Mucosa of descending colon (tissue), 3 donors: ENCODE results near the gene ACOX2. TPM values are rescaled to one million over a fixed set of nuclear protein-coding genes. Genes with fewer than 3 reads are reported as not detected.

Source experiments
- ATAC-seq: fragments of 200-7000 bp; cut with Tn5 transposase; one replicate; pipeline ENCODE4 v1.9.1; 2020; ENCODE audit warnings: mild to moderate bottlenecking, moderate library complexity
- DNase-seq, 3 donors: peaks; one replicate each; pipeline ENCODE4 v3.0.0-alpha.2; 2020
- H3K36me3 ChIP-seq: fragments of 200-600 bp; one replicate; pipeline ENCODE4 v1.8.0; 2021; ENCODE audit warnings: low read depth, mild to moderate bottlenecking
- H3K4me1 ChIP-seq: fragments of 200-600 bp; one replicate; pipeline ENCODE4 v1.8.0; 2021; ENCODE audit warnings: low read depth, mild to moderate bottlenecking
- H3K4me3 ChIP-seq: fragments of 200-600 bp; one replicate; pipeline ENCODE4 v1.8.0; 2021; ENCODE audit warnings: mild to moderate bottlenecking
- H3K9me3 ChIP-seq: fragments of 200-600 bp; one replicate; pipeline ENCODE4 v1.8.0; 2021; ENCODE audit warnings: mild to moderate bottlenecking
- intact Hi-C, 2 donors: fragments of 100-400 bp; cut with DNase I in 1 of 2; cut with micrococcal nuclease in 1 of 2; formaldehyde crosslinking; loops; one replicate each; pipeline versions ENCODE4 v1.11.0 to v1.11.1; 2022; cut with DNase I, micrococcal nuclease
- total RNA-seq, 3 donors: library from RNA; stranded (reverse); fragmentation: NEBNext Ultra II Directional in 2 of 3; extraction: Animal tissue kit (Norgen Biotek cat#: 25700) in 2 of 3; gene quantifications; one replicate each; pipeline versions ENCODE4 v1.2.1 to v1.2.4, GENCODE V29; 2021 to 2023
- TF ChIP-seq, protein P1 (sequence below): fragments of 200-600 bp; IDR thresholded peaks from one replicate; pipeline ENCODE4 v1.8.0; 2022; ENCODE audit warnings: antibody characterized with exemption, mild to moderate bottlenecking
- donor health status: DM: no; HTN: no; CAD: no; lungs with moderate emphysema.
- donor health status: DM: no; HTN: no; CAD: no.
- donor health status: DM: no; HTN: yes; CAD: no.

The ACOX2 gene
- total RNA-seq, 3 donors from 2014 or later: 34.8 to 51.2 (median 48.9) TPM

DNA sequence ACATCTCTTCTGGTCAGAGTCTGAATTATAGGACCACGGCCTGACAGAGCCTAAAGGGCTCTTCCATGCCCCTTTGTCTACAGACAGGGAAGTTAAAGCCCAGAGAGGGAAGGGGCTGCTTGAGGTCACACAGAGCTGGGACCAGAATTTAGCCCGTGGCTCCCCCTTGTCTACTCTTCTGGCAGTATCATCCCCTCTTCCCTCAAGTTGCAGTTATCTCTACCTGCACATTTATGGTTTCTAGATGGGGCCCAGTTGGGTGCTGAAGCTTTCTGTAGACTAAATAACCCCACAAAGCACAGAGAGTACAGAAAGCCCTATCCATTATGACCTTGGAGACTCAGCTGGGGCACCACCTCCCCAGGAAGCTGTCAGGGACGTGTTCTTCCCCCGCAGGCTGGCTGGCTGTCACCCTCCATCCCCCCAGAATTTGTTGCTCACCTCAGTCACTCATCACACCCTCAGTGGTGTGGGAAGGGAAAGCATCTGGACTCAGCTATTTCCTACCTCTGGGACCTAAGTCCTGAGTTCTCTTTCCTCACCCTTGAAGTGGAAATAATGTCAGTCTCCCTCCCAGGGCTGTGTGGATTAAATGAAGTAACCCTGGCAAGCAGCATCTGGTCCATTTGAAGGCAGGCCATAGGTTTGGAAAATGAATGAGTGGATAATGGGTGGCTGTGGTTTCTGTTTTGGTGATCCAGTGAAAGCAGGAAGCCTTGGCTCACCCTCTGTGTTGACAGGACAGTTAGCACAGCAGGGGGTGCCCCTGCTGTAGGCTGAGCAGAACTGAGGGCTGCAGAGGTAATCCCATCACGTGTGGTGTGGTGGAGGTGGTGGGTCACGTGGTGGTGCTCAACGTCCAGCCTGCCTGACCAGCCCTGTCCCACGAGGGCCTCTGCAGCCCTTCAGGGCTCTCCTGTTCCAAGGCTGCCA, 16.3 kb downstream of the ACOX2 start:
- ATAC-seq (peak; percentile 25), DNase-seq (no peak)
- intact Hi-C loops: no loop called here
- Histone ChIP-seq H3K9me3 (no peaks in the 10 kb centered on the region), H3K36me3 (no peaks in the 10 kb centered on the region), H3K4me3 (no peak overlapping the region), H3K4me1 (no peaks in the 10 kb centered on the region)
- TF ChIP-seq, protein P1, sequence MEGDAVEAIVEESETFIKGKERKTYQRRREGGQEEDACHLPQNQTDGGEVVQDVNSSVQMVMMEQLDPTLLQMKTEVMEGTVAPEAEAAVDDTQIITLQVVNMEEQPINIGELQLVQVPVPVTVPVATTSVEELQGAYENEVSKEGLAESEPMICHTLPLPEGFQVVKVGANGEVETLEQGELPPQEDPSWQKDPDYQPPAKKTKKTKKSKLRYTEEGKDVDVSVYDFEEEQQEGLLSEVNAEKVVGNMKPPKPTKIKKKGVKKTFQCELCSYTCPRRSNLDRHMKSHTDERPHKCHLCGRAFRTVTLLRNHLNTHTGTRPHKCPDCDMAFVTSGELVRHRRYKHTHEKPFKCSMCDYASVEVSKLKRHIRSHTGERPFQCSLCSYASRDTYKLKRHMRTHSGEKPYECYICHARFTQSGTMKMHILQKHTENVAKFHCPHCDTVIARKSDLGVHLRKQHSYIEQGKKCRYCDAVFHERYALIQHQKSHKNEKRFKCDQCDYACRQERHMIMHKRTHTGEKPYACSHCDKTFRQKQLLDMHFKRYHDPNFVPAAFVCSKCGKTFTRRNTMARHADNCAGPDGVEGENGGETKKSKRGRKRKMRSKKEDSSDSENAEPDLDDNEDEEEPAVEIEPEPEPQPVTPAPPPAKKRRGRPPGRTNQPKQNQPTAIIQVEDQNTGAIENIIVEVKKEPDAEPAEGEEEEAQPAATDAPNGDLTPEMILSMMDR: no peak

DNA sequence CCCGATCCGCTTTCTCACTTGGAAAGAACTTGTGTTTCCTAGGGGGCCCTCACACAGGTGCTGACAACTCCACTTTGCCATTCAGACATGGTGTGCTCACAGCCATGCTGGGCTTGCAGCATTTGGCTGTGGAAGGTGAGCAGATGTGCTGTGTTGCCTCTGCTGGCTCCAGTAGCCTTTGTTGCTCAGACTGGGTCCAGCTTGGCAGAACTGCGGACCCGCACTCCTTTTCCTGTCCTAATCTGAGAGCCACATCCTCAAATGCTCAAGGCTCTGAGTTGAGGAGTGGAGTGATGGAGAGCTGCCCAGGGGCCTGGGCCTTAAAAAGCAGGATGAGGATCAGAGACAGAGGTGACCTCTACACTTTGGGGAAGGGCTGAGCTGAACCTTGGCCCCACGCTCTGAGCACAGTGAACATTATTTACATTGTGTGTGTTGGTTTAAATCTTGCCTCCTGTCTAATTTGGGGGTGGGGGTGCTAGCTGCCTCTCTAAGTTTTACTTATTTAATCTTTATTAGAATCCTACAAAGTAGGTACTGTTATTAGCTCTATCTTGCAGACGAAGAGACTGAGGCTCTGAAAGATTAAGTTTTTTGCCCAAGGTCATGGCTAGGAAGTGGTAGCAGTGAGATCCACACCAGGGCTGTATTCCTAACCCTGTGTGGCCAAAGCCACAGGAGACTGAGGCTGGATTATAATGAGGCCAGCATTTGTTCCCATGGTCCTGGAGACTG, 17.2 kb downstream of the ACOX2 start:
- intact Hi-C loops: no loop called here
- H3K36me3 ChIP-seq: no peaks in the 10 kb centered on the region
- TF ChIP-seq, protein P1: no peak
- no peak for DNase-seq
- no peak for ATAC-seq
- H3K9me3 ChIP-seq: no peaks in the 10 kb centered on the region
- no peaks in the 10 kb centered on the region for H3K4me1 ChIP-seq
- no peak overlapping the region for H3K4me3 ChIP-seq

DNA sequence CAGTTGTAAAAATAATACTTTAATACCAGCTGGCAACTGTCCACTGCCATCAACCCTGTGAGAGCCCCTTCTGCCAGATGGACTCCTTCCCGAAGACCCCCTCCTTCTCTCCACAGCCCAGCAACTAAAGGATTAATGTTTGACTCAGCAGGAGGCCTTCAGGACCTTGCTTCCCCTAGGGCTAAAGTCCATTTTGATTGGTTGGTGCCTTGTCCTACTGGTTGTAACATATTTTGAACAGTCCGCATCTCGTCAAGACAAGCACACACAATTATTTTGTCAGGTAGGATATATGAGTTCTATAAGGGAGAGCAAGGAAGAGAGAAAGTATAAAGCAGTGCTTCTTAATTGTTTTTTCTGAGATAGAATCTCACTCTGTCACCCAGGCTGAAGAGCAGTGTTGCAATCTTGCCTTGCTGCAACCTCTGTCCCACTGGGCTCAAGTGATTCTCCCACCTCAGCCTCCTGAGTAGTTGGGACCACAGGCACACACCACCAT, 18.6 kb downstream of the ACOX2 start:
- ATAC-seq (peak; percentile 23), DNase-seq (no peak)
- no peaks in the 10 kb centered on the region for H3K36me3 ChIP-seq
- no peaks in the 10 kb centered on the region for H3K9me3 ChIP-seq
- no peaks in the 10 kb centered on the region for H3K4me1 ChIP-seq
- intact Hi-C loops: no loop called here
- H3K4me3 ChIP-seq: no peak overlapping the region
- TF ChIP-seq, protein P1: no peak

DNA sequence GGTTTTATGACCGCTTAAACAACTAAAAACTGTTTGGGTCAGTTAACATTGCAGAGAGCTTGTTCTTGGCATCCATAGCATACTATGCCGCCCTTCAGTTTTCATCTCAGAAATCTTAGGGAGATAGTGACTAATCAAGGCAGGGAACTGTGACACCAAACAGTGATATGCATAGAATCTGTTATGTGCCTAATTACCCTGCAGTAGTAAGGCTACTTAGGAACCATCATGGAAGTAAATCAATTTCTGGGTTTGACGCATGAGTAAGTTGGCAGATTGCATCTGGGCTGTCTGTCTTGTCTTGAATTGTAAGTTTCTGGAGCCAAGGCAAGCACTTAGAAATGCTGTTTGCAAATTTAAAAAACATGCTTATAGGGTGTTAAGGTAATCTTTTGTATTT, 22.6 kb downstream of the ACOX2 start:
- Histone ChIP-seq H3K36me3 (no peaks in the 10 kb centered on the region), H3K4me3 (no peak overlapping the region), H3K9me3 (no peaks in the 10 kb centered on the region), H3K4me1 (no peaks in the 10 kb centered on the region)
- ATAC-seq (no peak), DNase-seq (no peak)
- TF ChIP-seq, protein P1: no peak
- intact Hi-C loops: no loop called here

DNA sequence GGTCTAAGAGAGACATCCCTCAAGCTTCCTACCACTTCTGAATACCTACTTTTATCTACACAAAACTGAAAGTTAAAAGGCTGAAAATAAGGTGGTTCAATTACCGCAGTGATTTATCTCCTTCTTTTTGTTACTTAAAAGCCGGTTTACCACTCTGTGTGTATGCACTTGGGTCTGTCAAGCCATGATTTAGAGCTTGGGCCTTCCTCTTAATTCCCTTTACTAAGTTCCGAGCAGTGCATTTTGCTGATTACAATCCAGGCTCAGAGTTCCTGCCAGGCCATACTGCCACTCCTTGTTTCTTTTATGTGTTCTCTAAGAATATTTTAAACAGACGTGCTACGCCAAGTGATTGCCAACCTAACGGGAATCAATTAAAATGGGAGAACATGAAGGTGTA, 28.6 kb downstream of the ACOX2 start:
- H3K4me1 ChIP-seq: no peaks in the 10 kb centered on the region
- H3K4me3 ChIP-seq: no peak overlapping the region
- DNase-seq: no peak
- no peaks in the 10 kb centered on the region for H3K9me3 ChIP-seq
- ATAC-seq: no peak
- intact Hi-C loops: no loop called here
- no peaks in the 10 kb centered on the region for H3K36me3 ChIP-seq
- TF ChIP-seq, protein P1: no peak
